Kidney (tissue), 14 donors: Measurements from ENCODE around the gene HSF4. TPM values are rescaled to one million over a fixed set of nuclear protein-coding genes. Genes with fewer than 3 reads are reported as not detected.

Experiments used
- DNase-seq, 5 donors: peaks; one replicate each; pipeline ENCODE4 v3.0.0-alpha.2; 2013 to 2020
- FAIRE-seq: peaks from 2 replicates; lab custom pipeline; 2012; peaks lifted over from hg19 to GRCh38; lab: Jason Lieb, UNC
- H3K27ac ChIP-seq, 2 donors: one replicate each; pipeline ENCODE4 v1.7.0; 2013; ENCODE audit warnings: low read depth in 2 of 2, low read length in 2 of 2, inconsistent platforms in 1 of 2
- H3K27me3 ChIP-seq: one replicate; pipeline ENCODE4 v1.7.1; 2013; ENCODE audit warnings: low read length, inconsistent platforms; ENCODE audit not compliant: control insufficient read depth, insufficient read depth
- H3K36me3 ChIP-seq, 3 donors: one replicate each; pipeline versions ENCODE4 v1.7.0 to v1.7.1; 2013; ENCODE audit warnings: low read length in 3 of 3, control low read depth in 1 of 3, inconsistent platforms in 1 of 3; ENCODE audit not compliant: insufficient read depth in 3 of 3, control insufficient read depth in 2 of 3
- H3K4me1 ChIP-seq, 3 donors: one replicate each; pipeline versions ENCODE4 v1.7.0 to v1.7.1; 2013; ENCODE audit warnings: low read length in 3 of 3, inconsistent platforms in 1 of 3, low read depth in 1 of 3; ENCODE audit not compliant: control insufficient read depth in 2 of 3, insufficient read depth in 2 of 3
- H3K4me3 ChIP-seq, 3 donors: one replicate each; pipeline versions ENCODE4 v1.7.0 to v1.8.1; 2013; ENCODE audit warnings: low read length in 3 of 3, control low read depth in 1 of 3, inconsistent platforms in 1 of 3
- H3K9ac ChIP-seq, 3 donors: one replicate each; pipeline versions ENCODE4 v1.7.0 to v1.7.1; 2013; ENCODE audit warnings: low read length in 3 of 3, control low read depth in 1 of 3, inconsistent platforms in 1 of 3
- H3K9me3 ChIP-seq, 3 donors: one replicate each; pipeline versions ENCODE4 v1.7.0 to v1.7.1; 2013; ENCODE audit warnings: low read length in 3 of 3, control low read depth in 1 of 3, inconsistent platforms in 1 of 3; ENCODE audit not compliant: control insufficient read depth in 2 of 3, insufficient read depth in 1 of 3
- intact Hi-C: fragments of 100-400 bp; cut with DNase I; formaldehyde crosslinking; loops from one replicate; pipeline ENCODE4 v1.11.1; 2022
- polyA plus RNA-seq: library from polyadenylated mRNA; stranded (reverse); fragments of 350-450 nt; fragmentation: Illumina TruSeq; extraction: RNeasy Lipid Tissue Mini Kit (QIAGEN cat#74804); gene quantifications from one replicate; pipeline ENCODE4 v1.2.3, GENCODE V29; 2014; ENCODE audit warnings: low read depth, low replicate concordance; ENCODE audit not compliant: insufficient read depth
- total RNA-seq: library from RNA; stranded (reverse); fragmentation: NEBNext Ultra II Directional; extraction: Animal tissue kit (Norgen Biotek cat#: 25700); gene quantifications from one replicate; pipeline ENCODE4 v1.2.1, GENCODE V29; 2021
- TF ChIP-seq, protein P1 (sequence below): IDR thresholded peaks from 3 replicates; pipeline ENCODE4 v1.5.1; 2012; ENCODE audit warnings: mild to moderate bottlenecking, moderate library complexity, borderline replicate concordance; ENCODE audit not compliant: insufficient read depth; ENCODE audit errors: extremely low read depth
- donor health status: control.
- donor health status: control.
- donor health status: control.
- donor health status: control.
- donor health status: control.
- donor health status: DM: yes; HTN: yes; CAD: no.
- donor health status: Normal renal cell carcinoma (clear cell type).

HSF4 gene
- total and polyA plus RNA-seq, 2 donors from 2014 or later = 26.7 to 37.9 TPM

DNA sequence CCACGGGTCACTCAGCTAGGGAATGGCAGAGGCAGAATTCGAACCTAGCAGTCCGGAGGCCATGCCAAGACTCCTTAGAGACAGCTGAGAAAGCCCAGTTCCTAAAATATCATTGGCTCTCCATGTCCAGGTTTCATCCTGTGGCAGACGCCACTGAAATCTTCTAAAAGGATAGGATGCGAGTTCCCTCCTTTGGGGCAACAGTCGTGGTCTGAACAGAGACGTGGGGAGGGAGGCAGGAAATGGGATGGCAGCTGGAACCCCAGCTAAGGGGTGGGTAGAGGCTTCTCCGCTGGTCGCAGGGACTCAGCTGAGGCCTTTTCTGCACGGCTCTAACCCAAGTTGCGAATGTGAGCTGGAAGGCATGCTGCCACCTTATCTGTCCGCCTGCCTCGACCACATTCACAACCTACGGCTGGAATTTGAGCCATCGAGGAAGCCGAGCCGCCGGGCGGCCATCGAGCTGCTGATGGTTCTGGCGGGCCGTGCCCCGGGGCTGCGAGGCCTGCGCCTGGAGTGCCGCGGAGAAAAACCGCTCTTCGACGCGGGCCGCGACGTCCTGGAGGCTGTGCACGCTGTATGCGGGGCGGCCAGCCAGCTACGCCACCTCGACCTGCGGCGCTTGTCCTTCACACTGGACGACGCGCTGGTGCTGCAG lies 1.9 kb upstream of the HSF4 start:
- H3K27ac ChIP-seq = no peak overlapping the region
- DNase-seq (peak in 1 of 5 donors; percentile 54), FAIRE-seq (no peak)
- no peaks in the 10 kb centered on the region for H3K36me3 ChIP-seq
- TF ChIP-seq, protein P1, sequence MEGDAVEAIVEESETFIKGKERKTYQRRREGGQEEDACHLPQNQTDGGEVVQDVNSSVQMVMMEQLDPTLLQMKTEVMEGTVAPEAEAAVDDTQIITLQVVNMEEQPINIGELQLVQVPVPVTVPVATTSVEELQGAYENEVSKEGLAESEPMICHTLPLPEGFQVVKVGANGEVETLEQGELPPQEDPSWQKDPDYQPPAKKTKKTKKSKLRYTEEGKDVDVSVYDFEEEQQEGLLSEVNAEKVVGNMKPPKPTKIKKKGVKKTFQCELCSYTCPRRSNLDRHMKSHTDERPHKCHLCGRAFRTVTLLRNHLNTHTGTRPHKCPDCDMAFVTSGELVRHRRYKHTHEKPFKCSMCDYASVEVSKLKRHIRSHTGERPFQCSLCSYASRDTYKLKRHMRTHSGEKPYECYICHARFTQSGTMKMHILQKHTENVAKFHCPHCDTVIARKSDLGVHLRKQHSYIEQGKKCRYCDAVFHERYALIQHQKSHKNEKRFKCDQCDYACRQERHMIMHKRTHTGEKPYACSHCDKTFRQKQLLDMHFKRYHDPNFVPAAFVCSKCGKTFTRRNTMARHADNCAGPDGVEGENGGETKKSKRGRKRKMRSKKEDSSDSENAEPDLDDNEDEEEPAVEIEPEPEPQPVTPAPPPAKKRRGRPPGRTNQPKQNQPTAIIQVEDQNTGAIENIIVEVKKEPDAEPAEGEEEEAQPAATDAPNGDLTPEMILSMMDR = no peak
- no peaks in the 10 kb centered on the region for H3K9me3 ChIP-seq
- peak overlapping the region in 1 of 3 donors; percentile 49 for H3K4me3 ChIP-seq
- peak overlapping the region in 1 of 3 donors; percentile 9 for H3K9ac ChIP-seq
- H3K27me3 ChIP-seq = peaks cover 50% of the 10 kb centered on the region
- peaks cover 0 to 43% (median 6%) of the 10 kb centered on the region in 3 donors for H3K4me1 ChIP-seq
- intact Hi-C loops = no loop called here

DNA sequence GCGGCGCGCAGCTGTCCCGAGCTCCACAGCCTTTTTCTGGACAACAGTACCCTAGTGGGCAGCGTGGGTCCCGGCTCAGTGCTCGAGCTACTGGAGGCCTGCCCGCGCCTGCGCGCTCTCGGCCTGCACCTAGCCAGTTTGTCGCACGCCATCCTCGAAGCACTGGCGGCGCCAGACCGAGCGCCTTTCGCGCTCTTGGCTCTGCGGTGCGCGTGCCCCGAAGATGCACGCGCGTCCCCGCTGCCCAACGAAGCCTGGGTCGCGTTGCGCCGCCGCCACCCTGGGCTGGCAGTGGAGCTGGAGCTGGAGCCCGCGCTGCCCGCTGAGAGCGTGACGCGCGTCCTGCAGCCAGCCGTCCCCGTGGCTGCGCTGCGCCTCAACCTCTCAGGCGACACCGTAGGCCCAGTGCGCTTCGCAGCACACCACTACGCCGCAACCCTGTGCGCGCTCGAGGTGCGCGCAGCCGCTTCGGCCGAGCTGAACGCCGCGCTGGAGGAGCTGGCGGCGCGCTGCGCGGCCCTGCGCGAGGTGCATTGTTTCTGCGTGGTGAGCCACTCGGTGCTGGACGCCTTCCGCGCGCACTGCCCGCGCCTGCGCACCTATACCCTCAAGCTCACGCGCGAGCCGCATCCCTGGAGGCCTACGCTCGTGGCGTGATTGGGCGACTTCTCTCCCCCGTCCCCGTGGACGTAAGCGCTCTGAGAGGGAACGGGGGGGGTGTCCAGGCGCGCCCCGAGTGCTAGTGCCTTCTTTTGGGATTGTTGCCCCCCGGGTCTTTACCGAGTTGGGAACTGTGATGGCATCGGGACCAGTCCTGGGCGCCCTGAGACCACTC lies 1.2 kb upstream of the HSF4 start:
- Histone ChIP-seq H3K27ac (peak overlapping the region in 1 of 2 donors; percentile 51), H3K4me1 (peaks cover 0 to 42% (median 6%) of the 10 kb centered on the region in 3 donors), H3K9ac (no peak overlapping the region), H3K36me3 (no peaks in the 10 kb centered on the region), H3K9me3 (no peaks in the 10 kb centered on the region), H3K27me3 (peaks cover 47% of the 10 kb centered on the region), H3K4me3 (peak overlapping the region in 2 of 3 donors; percentile 6 to 49)
- TF ChIP-seq, protein P1 = no peak
- intact Hi-C loops = no loop called here
- peak; percentile 57 to 84 (median 60) for DNase-seq
- FAIRE-seq = no peak

DNA sequence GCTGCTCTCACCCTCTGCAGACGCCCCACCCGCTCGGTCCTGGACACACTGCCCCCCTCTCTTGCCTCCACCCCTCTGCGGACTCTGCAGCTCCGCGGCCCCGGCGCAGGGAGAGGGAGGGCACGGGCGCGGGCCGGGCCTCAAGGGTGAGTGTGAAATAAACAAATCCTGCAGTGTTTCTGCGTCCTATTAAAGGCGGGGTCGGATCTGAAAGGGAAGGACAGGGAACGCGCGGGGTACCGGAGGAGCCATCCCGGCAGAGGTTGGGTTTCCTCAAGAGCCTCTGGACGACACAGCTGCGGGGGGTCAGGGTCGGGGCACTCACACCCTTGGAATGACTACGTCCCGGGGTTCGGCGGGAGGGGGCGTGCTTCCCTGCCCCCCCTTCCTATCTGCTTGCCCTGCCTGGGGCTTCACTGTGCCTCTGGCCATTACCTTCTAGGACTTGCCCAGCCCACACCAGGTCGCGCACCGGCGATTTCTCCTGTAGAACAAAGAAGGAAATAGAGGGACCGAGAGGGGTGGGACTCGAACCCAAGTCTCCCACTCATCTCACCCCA lies 466 bp upstream of the HSF4 start:
- peaks cover 0 to 37% (median 6%) of the 10 kb centered on the region in 3 donors for H3K4me1 ChIP-seq
- DNase-seq (peak in 2 of 5 donors; percentile 74 to 84), FAIRE-seq (no peak)
- H3K36me3 ChIP-seq = no peaks in the 10 kb centered on the region
- peaks cover 46% of the 10 kb centered on the region for H3K27me3 ChIP-seq
- TF ChIP-seq, protein P1 = no peak
- H3K4me3 ChIP-seq = peak overlapping the region in 2 of 3 donors; percentile 42 to 49
- H3K27ac ChIP-seq = no peak overlapping the region
- H3K9ac ChIP-seq = no peak overlapping the region
- H3K9me3 ChIP-seq = no peaks in the 10 kb centered on the region
- intact Hi-C loops = no loop called here
